SK-N-SH (cell line): ENCODE data around the gene H2BK1. TPM values are rescaled to one million over a fixed set of nuclear protein-coding genes. Genes with fewer than 3 reads are reported as not detected.

Experiments
- CTCF ChIA-PET: fragments of 300-600, 350-600 bp; formaldehyde crosslinking; extraction: SDS; loops from one replicate; lab custom pipeline; 2021; lab: Yijun Ruan, JAX
- POLR2A ChIA-PET: fragments of 350-600 bp; sonication (Branson Sonifier 250); formaldehyde crosslinking; extraction: SDS; loops from one replicate; lab custom pipeline; 2020; ENCODE audit warnings: antibody characterized with exemption, inconsistent platforms; lab: Yijun Ruan, JAX
- DNase-seq: peaks from one replicate; pipeline ENCODE4 v3.0.0; 2012
- H2AFZ ChIP-seq: fragments of 200-600 bp; sonication (generic); 2 replicates; pipeline ENCODE4 v1.8.1; 2016; ENCODE audit warnings: antibody characterized with exemption, mild to moderate bottlenecking, low read depth
- H3F3A ChIP-seq: fragments of 200-600 bp; sonication (generic); replicated peaks from 2 replicates; pipeline ENCODE3; 2016; ENCODE audit warnings: antibody characterized with exemption, mild to moderate bottlenecking; ENCODE audit not compliant: insufficient read depth
- H3K27ac ChIP-seq, 2 experiments: fragments of 200-500 bp in 1 of 2; fragments of 200-600 bp in 1 of 2; sonication (Bioruptor generic) in 1 of 2; sonication (generic), shearing (Covaris generic) in 1 of 2; 2 replicates each; pipeline versions ENCODE4 v1.5.1 to v1.6.1; 2014 to 2016; ENCODE audit warnings: low read depth in 2 of 2, inconsistent platforms in 1 of 2, low read length in 1 of 2, mild to moderate bottlenecking in 1 of 2, mixed read lengths in 1 of 2
- H3K27me3 ChIP-seq: fragments of 200-600 bp; sonication (generic), shearing (Covaris generic); 2 replicates; pipeline ENCODE4 v1.6.1; 2016; ENCODE audit warnings: mixed run types; ENCODE audit not compliant: insufficient read depth
- H3K36me3 ChIP-seq, 2 experiments: fragments of 200-500 bp in 1 of 2; fragments of 200-600 bp in 1 of 2; sonication (Bioruptor generic) in 1 of 2; sonication (generic) in 1 of 2; replicated peaks in 1 of 2; 2 replicates each; pipeline versions ENCODE3 to v1.5.1; 2014 to 2016; ENCODE audit warnings: low read length in 1 of 2, mild to moderate bottlenecking in 1 of 2; ENCODE audit not compliant: insufficient read depth in 2 of 2, control insufficient read depth in 1 of 2
- H3K4me1 ChIP-seq, 2 experiments: fragments of 200-500 bp in 1 of 2; fragments of 200-600 bp in 1 of 2; sonication (Bioruptor generic) in 1 of 2; sonication (generic), shearing (Covaris generic) in 1 of 2; 2 replicates each; pipeline versions ENCODE4 v1.5.1 to v1.6.1; 2014 to 2016; ENCODE audit warnings: low read depth in 1 of 2, low read length in 1 of 2, mixed run types in 1 of 2; ENCODE audit not compliant: insufficient read depth in 2 of 2, control insufficient read depth in 1 of 2
- H3K4me2 ChIP-seq: fragments of 200-600 bp; sonication (generic), shearing (Covaris generic); 2 replicates; pipeline ENCODE4 v1.6.1; 2017; ENCODE audit warnings: mixed run types
- H3K4me3 ChIP-seq, 2 experiments: fragments of 200-500 bp in 1 of 2; fragments of 200-600 bp in 1 of 2; sonication (Bioruptor generic) in 1 of 2; sonication (generic), shearing (Covaris generic) in 1 of 2; 2 replicates each; pipeline versions ENCODE4 v1.5.1 to v1.8.1; 2014 to 2016; ENCODE audit warnings: low read depth in 2 of 2, inconsistent platforms in 1 of 2, low read length in 1 of 2, mild to moderate bottlenecking in 1 of 2, mixed read lengths in 1 of 2, moderate library complexity in 1 of 2
- H3K79me2 ChIP-seq: fragments of 200-600 bp; sonication (generic); 2 replicates; pipeline ENCODE4 v1.8.1; 2017; ENCODE audit warnings: mild to moderate bottlenecking; ENCODE audit not compliant: insufficient read depth
- H3K9ac ChIP-seq: fragments of 200-600 bp; sonication (generic); 2 replicates; pipeline ENCODE4 v1.6.1; 2017; ENCODE audit warnings: mixed run types
- H3K9me2 ChIP-seq: fragments of 200-600 bp; sonication (generic); 2 replicates; pipeline ENCODE4 v1.6.1; 2017; ENCODE audit warnings: mixed run types
- H3K9me3 ChIP-seq: fragments of 200-600 bp; sonication (generic); 2 replicates; pipeline ENCODE4 v1.6.1; 2017; ENCODE audit warnings: mixed run types, mild to moderate bottlenecking, moderate library complexity
- H4K20me1 ChIP-seq: fragments of 200-600 bp; sonication (generic); 2 replicates; pipeline ENCODE4 v1.6.1; 2017; ENCODE audit warnings: mild to moderate bottlenecking, mixed run types; ENCODE audit not compliant: insufficient read depth
- EP300 ChIP-seq, 2 experiments: IDR thresholded peaks; 2 replicates each; pipeline versions ENCODE4 v1.4.0 to v1.6.1; 2012; ENCODE audit warnings: borderline replicate concordance in 1 of 2, low read depth in 1 of 2, low read length in 1 of 2
- IRF3 ChIP-seq: fragments of 150-350 bp; IDR thresholded peaks from 2 replicates; pipeline ENCODE4 v1.6.1; 2016; ENCODE audit warnings: mild to moderate bottlenecking, low read depth, low read length
- MEF2A ChIP-seq: IDR thresholded peaks from 2 replicates; pipeline ENCODE4 v1.4.0; 2012; ENCODE audit warnings: low read depth, borderline replicate concordance
- NFIC ChIP-seq: IDR thresholded peaks from 2 replicates; pipeline ENCODE4 v1.4.0; 2012; ENCODE audit warnings: borderline replicate concordance
- PBX3 ChIP-seq: IDR thresholded peaks from 2 replicates; pipeline ENCODE4; 2012
- REST ChIP-seq: IDR thresholded peaks from 2 replicates; pipeline ENCODE4 v1.6.1; 2012; ENCODE audit warnings: mild to moderate bottlenecking, low read depth, low read length, moderate library complexity
- SMC3 ChIP-seq: IDR thresholded peaks from 2 replicates; pipeline ENCODE4 v1.6.1; 2012; ENCODE audit warnings: low read depth, low read length, improper control_type of control experiment
- ZBTB33 ChIP-seq: IDR thresholded peaks from 2 replicates; pipeline ENCODE4 v1.4.0; 2012; ENCODE audit warnings: low read depth, borderline replicate concordance
- WGBS: methylation state at CpG from one replicate; pipeline ENCODE4 v1.1.6; 2017; ENCODE audit warnings: low lambda C conversion rate; 5-methylcytosine and 5-hydroxymethylcytosine counted together
- polyA plus RNA-seq, 3 experiments: library from polyadenylated mRNA; depleted of rRNA; stranded (reverse); fragments of >200 nt; gene quantifications; 2 replicates each; pipeline ENCODE4 v1.2.3, GENCODE V29; 2012

Gene H2BK1
- polyA plus RNA-seq, 1 of the 3 experiments (the other 2 are of a cell fraction) = not detected

- TF ChIP-seq REST (no peak), NFIC (no peak), SMC3 (no peak), EP300 (IDR thresholded peaks at IDR 0.05; ENCODE audit: borderline replicate concordance in 1 of 2, low read depth in 1 of 2, low read length in 1 of 2) (no peak)
Observed at GRCh38 chr7:151189038-151189437, 21.2 kb downstream of the H2BK1 start (continued).

GRCh38 chr7:151188252-151188542, 22.1 kb downstream of the H2BK1 start:
- H3K9me2 ChIP-seq = no peaks in the 10 kb centered on the region
- POLR2A ChIA-PET = no interaction called here
- no peaks in the 10 kb centered on the region for H3K4me1 ChIP-seq
- H3K9ac ChIP-seq = no peak overlapping the region
- no peaks in the 10 kb centered on the region for H3K79me2 ChIP-seq
- TF ChIP-seq ZBTB33 = no peak
- no peak for TF ChIP-seq EP300 (IDR thresholded peaks at IDR 0.05; ENCODE audit: borderline replicate concordance in 1 of 2, low read depth in 1 of 2, low read length in 1 of 2)
- TF ChIP-seq IRF3 = no peak
- no peak for TF ChIP-seq PBX3
- TF ChIP-seq MEF2A = no peak
- no peaks in the 10 kb centered on the region for H3K36me3 ChIP-seq
- DNase-seq = no peak
- no peak overlapping the region for H3K4me2 ChIP-seq
- WGBS = 49% methylated on average over 5 of the region's 5 CpGs
- H4K20me1 ChIP-seq = no peaks in the 10 kb centered on the region
- H3K4me3 ChIP-seq = no peak overlapping the region
- H3K27me3 ChIP-seq = peaks cover 52% of the 10 kb centered on the region
- no peaks in the 10 kb centered on the region for H3K9me3 ChIP-seq
- no peak overlapping the region for H3K27ac ChIP-seq
- no peak overlapping the region for H2AFZ ChIP-seq
- H3F3A ChIP-seq = no peaks in the 10 kb centered on the region
- CTCF ChIA-PET = interaction anchor here (0.9 to 1.6 kb wide), 3 partner anchors 25 to 64 kb away, joined by 4 to 6 read pairs (median 5); no protein-coding TSS in a partner anchor
